CD4-positive, alpha-beta T cell treated with Interleukin-6 at 100 ng/mL for 8 hours (primary cell): ENCODE results near the gene SETD1B.

ENCODE experiments used
- DNase-seq: peaks from one replicate; pipeline ENCODE4 v3.0.0-alpha.2; 2020; ENCODE audit warnings: mixed read lengths, low spot score

The SETD1B gene

GRCh38 chr12:121807642-121808347 is 4.0 kb downstream of the SETD1B start:
- DNase-seq: no peak

- DNase-seq: no peak
Measured at GRCh38 chr12:121808623-121809022, 4.8 kb downstream of the SETD1B start.

- no peak for DNase-seq
Measured at GRCh38 chr12:121809712-121810116, 5.9 kb downstream of the SETD1B start.

GRCh38 chr12:121810234-121810817 is 6.5 kb downstream of the SETD1B start:
- no peak for DNase-seq

GRCh38 chr12:121810833-121811433 is 7.1 kb downstream of the SETD1B start:
- DNase-seq: no peak

GRCh38 chr12:121811434-121812319 is 7.9 kb downstream of the SETD1B start:
- peak; percentile 57 for DNase-seq

GRCh38 chr12:121812320-121812871 is 8.6 kb downstream of the SETD1B start:
- DNase-seq: no peak

GRCh38 chr12:121812921-121813896 is 9.4 kb downstream of the SETD1B start:
- DNase-seq: no peak

GRCh38 chr12:121813951-121814350 is 10.1 kb downstream of the SETD1B start:
- DNase-seq: no peak

GRCh38 chr12:121814429-121815119 is 10.8 kb downstream of the SETD1B start:
- no peak for DNase-seq

- DNase-seq: no peak
Measured at GRCh38 chr12:121815263-121815662, 11.5 kb downstream of the SETD1B start.

- no peak for DNase-seq
Measured at GRCh38 chr12:121816925-121817647, 13.3 kb downstream of the SETD1B start.

- DNase-seq: no peak
Measured at GRCh38 chr12:121817648-121818043, 13.8 kb downstream of the SETD1B start.

- no peak for DNase-seq
Measured at GRCh38 chr12:121819212-121819949, 15.6 kb downstream of the SETD1B start.

- no peak for DNase-seq
Measured at GRCh38 chr12:121820056-121820455, 16.2 kb downstream of the SETD1B start.

- DNase-seq: no peak
Measured at GRCh38 chr12:121822393-121823100, 18.7 kb downstream of the SETD1B start.

- DNase-seq: no peak
Measured at GRCh38 chr12:121823101-121823726, 19.4 kb downstream of the SETD1B start.

- no peak for DNase-seq
Measured at GRCh38 chr12:121823727-121824115, 19.9 kb downstream of the SETD1B start.
